Lower leg skin (tissue), 3 donors: ENCODE data around the gene XIRP2.

Source experiments
- CTCF ChIP-seq, 3 donors: fragments of 450-650 bp; IDR thresholded peaks; one replicate each; pipeline ENCODE4 v1.5.1; 2016; ENCODE audit warnings: antibody characterized with exemption in 3 of 3, mild to moderate bottlenecking in 3 of 3, moderate library complexity in 2 of 3
- POLR2A ChIP-seq, 2 donors: fragments of 450-650 bp; IDR thresholded peaks; one replicate each; pipeline ENCODE4 v1.6.1; 2016 to 2017; ENCODE audit warnings: antibody characterized with exemption in 2 of 2, mild to moderate bottlenecking in 1 of 2, moderate library complexity in 1 of 2

GRCh38 chr2:167017021-167017420, 128.7 kb downstream of the XIRP2 start:
- TF ChIP-seq CTCF (IDR thresholded peaks at IDR 0.05) (no peak), POLR2A (IDR thresholded peaks at IDR 0.05) (no peak)
